Cardiac muscle cell (in vitro differentiated cells and primary cell): ENCODE measurements around the gene XIRP2. TPM values are rescaled to one million over a fixed set of nuclear protein-coding genes. Genes with fewer than 3 reads are reported as not detected.

Source experiments
- DNase-seq, 2 donors: peaks; one replicate each; pipeline versions ENCODE4 v3.0.0 to v3.0.0-alpha.2; 2010 to 2017; ENCODE audit warnings: low read depth in 1 of 2, low spot score in 1 of 2
- H3K27ac ChIP-seq: fragments of 200-600 bp; sonication (generic); 2 replicates; pipeline ENCODE4 v1.5.1; 2016
- H3K27me3 ChIP-seq: fragments of 200-600 bp; sonication (generic); 2 replicates; pipeline ENCODE4 v1.6.0; 2016; ENCODE audit warnings: control low read depth
- H3K36me3 ChIP-seq: fragments of 200-600 bp; sonication (generic); 2 replicates; pipeline ENCODE4 v1.5.1; 2016; ENCODE audit warnings: control low read depth
- H3K4me1 ChIP-seq: fragments of 200-600 bp; sonication (generic); 2 replicates; pipeline ENCODE4 v1.8.1; 2017; ENCODE audit warnings: low read depth, mild to moderate bottlenecking, mixed run types
- H3K4me3 ChIP-seq: fragments of 200-600 bp; sonication (generic); 2 replicates; pipeline ENCODE4 v1.5.1; 2016; ENCODE audit warnings: mild to moderate bottlenecking
- H3K9me3 ChIP-seq: fragments of 200-600 bp; sonication (generic); 2 replicates; pipeline ENCODE4 v1.5.1; 2017; ENCODE audit warnings: low read depth, mild to moderate bottlenecking, control low read depth
- CTCF ChIP-seq: IDR thresholded peaks from 2 replicates; pipeline ENCODE4 v1.5.1; 2012; ENCODE audit warnings: low read depth, mild to moderate bottlenecking, low read length
- polyA plus RNA-seq: library from polyadenylated mRNA; unstranded; fragments of >200 nt; fragmentation: Nextera tagmentation; extraction: Ambion mirVana; gene quantifications from 2 replicates; pipeline ENCODE4 v1.2.1, GENCODE V29; 2016
- total RNA-seq: library from RNA; depleted of rRNA; stranded (reverse); fragments of >200 nt; gene quantifications from 2 replicates; pipeline ENCODE4 v1.2.3, GENCODE V29; 2016

Gene XIRP2
- total and polyA plus RNA-seq, 2 experiments from 2014 or later, result 0.51 to 0.59 TPM

DNA sequence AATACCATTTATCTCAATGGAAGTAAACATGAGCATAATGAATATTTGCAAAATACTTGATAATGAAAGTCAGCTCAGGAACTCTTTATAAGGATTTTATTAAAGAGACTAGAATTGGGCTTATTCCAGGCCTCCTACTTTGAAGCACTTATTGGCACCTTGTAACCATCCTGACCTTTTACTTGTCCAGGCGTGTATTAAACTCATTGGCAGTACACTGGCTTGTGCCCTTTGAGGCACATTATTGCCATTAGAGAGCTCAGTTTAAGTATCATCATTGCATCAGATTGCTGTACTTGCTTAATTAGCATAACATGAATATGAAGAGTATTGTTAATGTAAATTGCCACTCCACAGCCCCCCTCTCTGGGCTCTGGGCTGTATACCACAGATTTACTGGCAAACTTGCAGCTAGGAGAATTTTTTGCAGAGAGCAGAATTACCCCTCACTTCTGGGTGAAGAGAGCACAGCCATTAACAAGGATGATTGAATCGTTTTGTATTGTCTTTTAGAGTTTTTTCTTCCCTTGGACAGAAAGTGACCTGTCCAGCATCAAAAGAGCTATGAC is 72.5 kb downstream of the XIRP2 start:
- Histone ChIP-seq H3K9me3 (no peaks in the 10 kb centered on the region), H3K27ac (no peak overlapping the region), H3K27me3 (no peaks in the 10 kb centered on the region), H3K36me3 (no peaks in the 10 kb centered on the region), H3K4me1 (no peaks in the 10 kb centered on the region), H3K4me3 (no peak overlapping the region)
- TF ChIP-seq CTCF, result no peak
- no peak for DNase-seq

GRCh38 chr2:166961933-166962332 is 73.7 kb downstream of the XIRP2 start:
- Histone ChIP-seq H3K27me3 (no peaks in the 10 kb centered on the region), H3K27ac (no peak overlapping the region), H3K4me3 (no peak overlapping the region), H3K36me3 (no peaks in the 10 kb centered on the region), H3K9me3 (no peaks in the 10 kb centered on the region), H3K4me1 (no peaks in the 10 kb centered on the region)
- no peak for TF ChIP-seq CTCF
- DNase-seq, result no peak

DNA sequence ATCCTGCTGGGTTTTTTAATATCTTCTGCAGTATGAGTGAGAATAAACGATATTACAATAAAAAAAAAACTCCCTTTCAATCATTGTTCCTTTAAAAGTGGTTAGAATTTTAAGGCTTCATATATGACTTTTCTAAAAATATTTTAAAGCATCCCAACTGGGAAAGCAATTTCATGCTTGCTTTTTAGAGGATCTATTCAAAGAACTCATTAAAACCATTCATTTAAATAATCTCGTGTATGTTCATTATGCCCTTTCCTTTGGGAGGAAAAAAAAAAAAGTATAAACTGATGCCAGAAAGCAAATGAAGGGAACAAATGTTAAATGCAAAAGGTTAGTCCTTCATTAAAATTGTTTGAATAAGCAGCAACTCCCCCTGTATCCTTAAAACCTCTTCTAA is 81.2 kb downstream of the XIRP2 start:
- H3K4me1 ChIP-seq, result no peaks in the 10 kb centered on the region
- no peak for TF ChIP-seq CTCF
- no peaks in the 10 kb centered on the region for H3K27me3 ChIP-seq
- H3K9me3 ChIP-seq, result no peaks in the 10 kb centered on the region
- H3K27ac ChIP-seq, result no peak overlapping the region
- H3K36me3 ChIP-seq, result no peaks in the 10 kb centered on the region
- H3K4me3 ChIP-seq, result no peak overlapping the region
- DNase-seq, result no peak

GRCh38 chr2:166972002-166972401 is 83.7 kb downstream of the XIRP2 start:
- no peak overlapping the region for H3K4me3 ChIP-seq
- TF ChIP-seq CTCF, result no peak
- DNase-seq, result no peak
- H3K4me1 ChIP-seq, result no peaks in the 10 kb centered on the region
- no peaks in the 10 kb centered on the region for H3K27me3 ChIP-seq
- H3K27ac ChIP-seq, result no peak overlapping the region
- H3K9me3 ChIP-seq, result no peaks in the 10 kb centered on the region
- H3K36me3 ChIP-seq, result no peaks in the 10 kb centered on the region

- H3K36me3 ChIP-seq, result no peaks in the 10 kb centered on the region
- no peak for DNase-seq
- H3K9me3 ChIP-seq, result no peaks in the 10 kb centered on the region
- no peak for TF ChIP-seq CTCF
- no peaks in the 10 kb centered on the region for H3K27me3 ChIP-seq
- no peaks in the 10 kb centered on the region for H3K4me1 ChIP-seq
- no peak overlapping the region for H3K4me3 ChIP-seq
- H3K27ac ChIP-seq, result no peak overlapping the region
These were observed 84.1 kb downstream of the XIRP2 start for GRCh38 chr2:166972418-166972817.

- DNase-seq, result no peak
- Histone ChIP-seq H3K36me3 (no peaks in the 10 kb centered on the region), H3K27me3 (no peaks in the 10 kb centered on the region), H3K9me3 (no peaks in the 10 kb centered on the region), H3K4me1 (no peaks in the 10 kb centered on the region), H3K4me3 (no peak overlapping the region), H3K27ac (no peak overlapping the region)
- TF ChIP-seq CTCF, result no peak
These were observed 95.9 kb downstream of the XIRP2 start for GRCh38 chr2:166984188-166984587.
